Superior temporal gyrus (tissue), 1 donor: Measurements from ENCODE around the gene GPR35.
"Not testable (repeated sequence)": the region's sequence is repeated elsewhere in the genome, so short reads cannot be mapped to it uniquely, and the experiment has no call there.

Source experiments
- DNase-seq: peaks from one replicate; pipeline ENCODE4 v3.0.0-alpha.2; 2016; ENCODE audit errors: extremely low spot score

Gene GPR35

DNA sequence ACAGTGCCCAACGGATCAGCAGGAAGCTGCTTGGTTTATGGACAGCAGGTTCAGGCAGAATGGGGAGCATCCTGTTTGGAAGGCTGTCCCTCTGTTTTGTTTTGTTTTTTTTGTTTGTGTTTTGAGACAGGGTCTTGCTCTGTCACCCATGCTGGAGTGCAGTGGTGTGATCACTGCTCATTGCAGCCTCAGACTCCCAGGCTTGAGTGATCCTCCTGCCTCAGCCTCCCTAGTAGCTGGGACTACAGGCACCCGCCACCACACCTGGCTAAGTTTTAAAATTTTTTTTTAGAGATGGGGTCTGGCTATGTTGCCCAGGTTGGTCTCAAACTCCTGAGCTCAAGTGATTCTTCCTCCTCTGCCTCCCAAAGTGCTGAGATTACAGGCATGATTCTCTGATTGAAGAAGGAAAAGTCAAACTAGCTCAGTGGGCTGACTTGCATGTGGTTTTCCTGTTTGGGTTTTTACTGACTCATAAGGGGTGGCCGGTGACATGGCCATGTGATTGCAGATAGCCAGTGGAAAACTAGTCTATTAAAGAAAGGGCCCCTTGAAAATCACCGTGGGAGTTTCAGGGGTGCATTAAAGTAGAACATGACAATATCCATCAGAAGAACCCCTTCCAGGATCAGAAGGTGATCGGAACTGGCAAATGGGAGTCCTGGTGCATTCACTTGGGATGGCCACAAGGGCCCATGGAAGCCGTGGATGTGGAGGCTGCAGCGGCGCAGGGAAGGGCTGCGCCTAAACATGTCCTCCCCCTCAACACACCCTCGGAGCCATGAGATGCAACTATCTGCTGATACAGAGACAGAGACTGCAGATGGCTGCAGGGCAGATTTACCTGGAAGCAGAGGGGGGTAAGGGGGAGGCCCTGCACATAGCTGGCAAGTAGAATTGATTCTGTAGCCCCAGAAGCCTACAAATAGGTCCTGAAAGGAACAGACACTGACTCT, 30.9 kb downstream of the GPR35 start:
- no peak for DNase-seq

DNA sequence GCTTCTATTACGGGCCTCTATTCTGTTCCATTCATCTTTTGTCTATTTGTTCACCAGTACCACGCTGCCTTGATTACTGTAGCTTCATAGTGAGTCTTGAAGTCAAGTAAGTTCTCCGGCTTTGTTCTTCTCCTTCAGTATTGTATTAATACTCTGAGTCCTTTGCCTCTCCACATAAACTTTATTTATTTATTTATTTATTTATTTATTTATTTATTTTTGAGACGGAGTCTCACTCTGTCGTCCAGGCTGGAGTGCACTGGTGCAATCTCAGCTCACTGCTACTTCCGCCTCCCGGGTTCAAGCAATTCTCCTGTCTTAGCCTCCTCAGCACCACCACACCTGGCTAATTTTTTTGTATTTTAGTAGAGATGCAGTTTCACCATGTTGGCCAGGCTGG, 34.6 kb downstream of the GPR35 start:
- DNase-seq: not testable (repeated sequence)

DNA sequence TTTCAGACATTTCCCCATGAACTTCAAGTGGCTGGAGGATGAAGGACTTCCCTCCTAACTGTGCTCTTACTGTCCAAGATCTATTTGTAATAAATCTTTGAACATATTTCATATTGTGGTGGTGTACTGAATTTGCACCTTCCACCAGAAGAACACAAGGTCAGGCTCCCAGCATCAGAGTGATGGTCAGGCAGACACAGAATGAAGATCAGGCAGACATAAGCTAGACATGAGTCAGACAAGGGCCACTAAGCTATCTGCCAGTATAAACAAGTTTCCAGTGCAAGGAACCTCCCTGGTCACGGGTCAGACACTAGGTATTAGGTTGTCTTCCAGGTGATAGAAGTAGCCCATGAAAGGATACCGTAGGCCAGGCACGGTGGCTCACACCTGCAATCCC, 37.4 kb downstream of the GPR35 start:
- DNase-seq: no peak

DNA sequence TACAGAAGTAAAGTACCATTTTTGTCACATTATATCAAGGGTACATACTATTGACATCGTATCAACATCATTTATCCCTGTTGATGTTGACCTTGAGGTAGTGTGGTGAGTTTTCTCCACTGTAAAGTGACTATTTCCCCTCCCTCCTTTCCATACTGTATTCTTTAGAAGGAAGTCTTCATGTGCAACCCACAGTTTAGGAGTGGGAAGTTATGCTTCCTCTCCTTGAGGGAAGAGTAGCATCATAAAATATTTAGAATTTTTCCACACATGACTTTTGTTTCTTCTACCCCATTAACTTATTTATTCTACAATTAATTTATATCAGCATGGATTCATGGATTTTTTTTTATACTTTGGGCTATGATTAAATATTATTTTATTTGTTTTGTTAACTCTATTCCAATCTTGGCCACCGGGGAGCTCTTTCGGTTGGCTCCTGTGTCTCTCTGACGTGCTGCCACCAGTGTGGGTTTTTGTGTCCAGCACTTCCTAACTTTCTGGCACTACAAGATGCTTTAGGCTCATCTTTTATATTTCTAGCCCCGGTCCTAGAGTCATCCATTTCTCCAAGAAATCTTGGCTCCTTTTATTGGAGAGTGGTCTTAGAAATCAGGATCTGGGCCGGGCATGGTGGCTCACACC, 38.4 kb downstream of the GPR35 start:
- DNase-seq: no peak

DNA sequence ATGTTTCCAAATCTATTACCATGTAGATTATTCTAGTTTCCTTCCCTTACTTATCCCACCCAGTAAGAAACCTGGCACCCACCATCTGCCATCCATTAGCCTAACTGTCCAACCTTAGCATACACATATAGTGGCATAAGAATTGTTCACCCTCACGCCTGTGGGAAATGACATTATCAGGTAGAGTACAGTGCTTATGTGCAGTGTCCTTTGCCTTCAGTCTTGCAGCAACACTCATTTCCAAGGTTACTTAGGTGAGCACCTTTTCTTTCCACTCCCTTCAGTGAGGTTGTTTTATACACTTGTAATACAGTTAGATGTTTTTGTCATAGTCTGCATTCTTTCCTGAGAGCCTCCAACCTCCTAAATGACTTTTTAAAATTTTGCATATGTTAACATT, 39.3 kb downstream of the GPR35 start:
- no peak for DNase-seq

DNA sequence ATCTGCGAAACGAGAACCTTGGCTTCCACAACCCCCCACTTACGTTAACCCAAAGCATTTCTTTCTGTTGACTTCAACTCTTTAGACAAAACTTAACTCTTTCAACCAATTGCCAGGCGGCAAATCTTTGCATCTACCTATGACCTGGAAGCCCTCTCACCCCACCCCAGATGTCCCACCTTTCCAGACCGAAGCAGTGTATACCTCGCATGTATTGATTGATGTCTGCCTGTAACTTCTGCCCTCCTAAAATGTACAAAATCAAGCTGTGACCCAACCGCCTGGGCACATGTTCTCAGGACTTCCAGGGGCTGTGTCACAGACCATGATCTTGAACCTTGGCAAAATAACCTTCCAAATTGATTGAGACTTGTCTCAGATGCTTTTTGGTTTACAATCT, 45.1 kb downstream of the GPR35 start:
- no peak for DNase-seq

DNA sequence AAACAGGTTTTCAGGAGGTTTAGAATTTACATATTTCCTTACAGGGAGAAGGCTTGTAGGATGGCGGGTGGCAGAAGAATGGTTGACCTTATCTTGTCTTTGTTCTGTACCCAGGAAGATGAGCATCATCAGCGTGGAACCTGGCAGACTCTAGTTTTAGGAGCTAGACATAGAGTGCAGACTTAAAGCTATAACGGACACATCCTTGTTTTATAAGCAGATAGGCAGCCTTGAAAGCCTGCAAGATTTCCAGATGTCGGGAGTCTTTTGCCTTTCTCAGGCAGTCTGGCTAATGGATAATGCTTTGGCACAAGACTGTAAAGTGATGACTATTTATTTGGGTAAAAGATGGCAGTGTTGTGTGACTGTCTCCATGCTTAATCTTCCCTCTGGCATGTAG, 45.7 kb downstream of the GPR35 start:
- DNase-seq: no peak

DNA sequence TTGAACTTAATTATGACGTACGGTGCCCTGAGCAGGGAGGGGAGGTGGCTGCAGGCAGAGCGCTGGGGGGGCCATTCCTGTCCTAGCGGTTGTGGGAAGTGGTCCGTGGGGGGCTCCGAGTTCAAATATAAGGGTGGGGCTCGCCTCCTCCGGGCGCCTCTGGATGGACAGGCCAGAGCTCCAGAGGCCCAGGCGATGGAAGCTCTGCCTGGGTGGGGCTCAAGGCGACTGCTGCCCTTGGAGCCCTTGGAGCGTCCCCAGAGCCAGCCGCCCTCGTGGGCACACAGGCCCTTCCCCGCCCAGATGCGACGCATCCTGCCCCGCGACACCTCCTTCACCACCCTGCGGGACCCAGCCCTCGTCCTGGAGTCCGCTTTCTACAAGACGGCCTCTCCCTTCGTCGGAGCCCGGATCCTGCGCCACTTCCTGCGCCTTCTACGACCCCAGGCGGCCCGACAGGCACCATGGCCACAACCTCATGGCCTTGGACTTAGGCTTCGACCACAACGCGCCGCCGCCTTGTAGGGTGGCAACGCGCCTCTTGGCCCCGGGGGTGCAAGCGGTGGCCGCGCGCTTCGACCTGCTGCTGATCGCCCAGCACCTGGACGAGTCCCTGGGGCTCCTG, 46.9 kb downstream of the GPR35 start:
- no peak for DNase-seq

DNA sequence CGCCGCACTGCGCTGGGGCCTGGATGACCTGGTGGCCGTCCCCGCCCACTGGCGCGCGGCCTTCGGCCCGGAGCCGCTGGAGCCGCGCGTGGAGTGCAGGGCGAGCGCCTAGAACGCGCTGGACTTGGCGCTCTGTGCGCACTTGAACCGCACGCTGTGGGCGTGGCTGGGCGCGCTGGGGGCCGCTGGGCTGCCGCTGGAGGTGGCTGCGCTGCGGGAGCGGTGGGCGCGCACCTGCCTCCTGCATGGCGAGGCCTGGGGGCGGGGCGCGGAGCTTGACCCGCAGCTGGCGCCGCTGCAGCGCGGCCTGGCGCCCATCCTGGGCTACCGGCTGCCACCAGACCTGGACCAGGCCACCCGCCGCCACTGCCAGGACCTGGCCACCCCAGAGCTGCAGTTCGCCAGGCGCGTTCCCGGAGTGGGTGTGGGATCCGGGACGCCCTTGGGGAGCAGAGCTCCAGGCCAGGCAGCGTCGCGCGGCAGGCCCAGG, 47.5 kb downstream of the GPR35 start:
- DNase-seq: no peak

DNA sequence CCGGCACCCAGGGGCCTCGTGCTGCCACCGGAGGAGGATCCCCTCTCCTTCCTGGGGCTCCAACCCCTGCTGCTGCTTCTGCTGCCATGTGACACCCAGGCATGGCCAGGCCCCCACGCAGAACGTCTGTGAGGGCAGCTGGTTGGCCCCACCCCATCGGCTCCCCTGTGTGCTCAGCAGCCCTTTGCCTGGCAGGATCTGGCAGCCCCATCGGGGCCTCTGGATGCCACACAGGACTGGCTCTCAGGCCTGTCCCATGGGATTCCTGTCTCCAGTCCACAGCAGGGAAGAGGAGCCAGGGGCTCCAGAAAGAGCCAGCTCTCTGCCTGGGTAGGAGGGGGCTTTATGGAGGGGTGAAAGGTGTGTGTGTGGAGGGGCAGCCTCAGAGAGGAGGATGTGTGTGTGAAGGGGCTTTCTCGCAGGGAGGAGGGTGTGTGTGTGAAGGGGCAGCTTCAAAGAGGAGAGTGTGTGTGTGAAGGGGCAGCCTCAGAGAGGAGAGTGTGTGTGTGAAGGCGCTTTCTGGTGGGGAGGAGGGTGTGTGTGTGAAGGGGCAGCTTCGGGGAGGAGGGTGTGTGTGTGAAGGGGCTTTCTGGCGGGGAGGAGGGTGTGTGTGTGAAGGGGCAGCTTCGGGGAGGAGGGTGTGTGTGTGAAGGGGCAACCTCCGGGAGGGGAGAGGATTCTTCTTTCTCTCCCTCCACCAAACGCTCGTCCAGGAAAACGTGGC, 49.3 kb downstream of the GPR35 start:
- DNase-seq: not testable (repeated sequence)

DNA sequence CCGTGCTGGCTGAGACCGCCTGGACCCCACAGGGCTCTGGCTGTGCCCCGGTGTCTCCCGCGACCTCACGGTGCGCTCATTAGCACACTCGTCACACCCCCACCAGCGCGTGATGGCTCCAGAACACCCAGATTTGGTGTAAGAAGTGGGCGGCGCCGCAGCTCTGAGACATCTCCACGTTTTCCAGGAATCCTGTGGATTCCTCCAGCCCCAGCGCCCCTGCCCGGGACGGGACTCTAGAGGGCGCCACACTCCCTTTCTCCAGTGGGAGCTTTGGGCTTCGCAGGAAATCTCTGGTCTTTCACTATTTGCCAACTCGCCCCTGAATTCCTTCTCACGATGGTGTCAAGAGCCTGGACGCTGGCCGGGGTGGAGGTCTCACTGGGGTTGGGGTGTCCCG, 50.1 kb downstream of the GPR35 start:
- not testable (repeated sequence) for DNase-seq

DNA sequence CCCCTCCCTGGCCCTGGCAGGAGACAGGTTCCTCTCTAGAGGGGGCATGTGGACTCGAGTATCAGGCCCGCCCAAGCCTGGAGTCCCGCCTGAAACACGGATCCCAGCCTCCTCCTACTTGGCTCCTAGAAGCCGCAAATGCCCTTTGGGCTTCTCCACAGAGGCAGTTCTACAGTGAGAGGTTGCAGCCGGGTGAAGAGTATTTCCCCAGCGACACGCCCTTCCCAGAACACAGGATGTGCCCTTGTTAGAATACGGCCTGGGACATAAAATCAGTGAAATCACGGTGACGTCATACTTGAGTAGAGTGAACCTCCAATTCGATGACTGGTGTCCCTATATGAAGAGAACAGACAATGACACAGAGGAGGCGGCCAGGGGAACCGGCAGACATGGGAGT, 52.8 kb downstream of the GPR35 start:
- not testable (repeated sequence) for DNase-seq

DNA sequence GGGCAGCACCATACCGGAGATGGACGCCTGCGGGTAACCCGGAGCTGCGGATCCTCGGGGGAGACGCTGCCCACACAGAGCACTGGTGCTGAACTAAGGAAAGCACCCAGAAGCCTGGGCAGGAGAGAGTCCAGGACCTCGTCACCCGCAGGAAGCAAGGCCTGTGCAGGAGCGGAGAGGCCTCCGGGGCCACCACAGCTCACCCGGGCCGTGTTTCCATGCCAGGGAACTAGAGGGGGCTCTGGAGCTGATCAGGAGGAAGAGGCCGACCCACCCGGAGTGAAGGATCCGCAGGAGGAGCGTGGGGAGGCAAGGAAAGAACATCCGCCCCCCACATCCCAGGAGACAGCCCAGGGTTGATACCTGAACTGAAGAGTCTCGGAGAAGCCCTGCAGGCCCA, 53.6 kb downstream of the GPR35 start:
- not testable (repeated sequence) for DNase-seq

DNA sequence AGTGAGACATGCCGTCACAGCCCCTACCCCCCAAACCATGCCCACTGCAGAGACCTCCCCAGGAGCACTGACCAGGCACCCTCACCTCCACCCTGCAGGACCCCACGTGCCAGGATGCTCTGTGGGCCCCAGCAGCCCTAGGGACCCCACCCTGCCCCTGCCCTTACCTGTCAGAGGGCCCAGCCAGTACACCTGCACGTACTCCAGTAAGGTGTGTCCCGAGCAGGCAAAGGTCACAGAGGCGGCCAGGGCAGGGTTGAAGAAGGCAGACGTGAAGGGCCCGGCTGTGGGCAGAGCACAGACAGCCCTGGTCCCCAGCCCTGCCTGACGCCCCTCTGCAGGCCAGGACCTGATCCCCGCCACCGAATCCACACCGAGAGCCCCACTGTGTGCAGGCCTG, 54.9 kb downstream of the GPR35 start:
- DNase-seq: not testable (repeated sequence)
